Suprapubic skin (tissue), 3 donors: ENCODE measurements around the gene HACD2.

ENCODE experiments used
- CTCF ChIP-seq, 2 donors: fragments of 200-600 bp in 1 of 2; fragments of 450-650 bp in 1 of 2; sonication (generic) in 1 of 2; IDR thresholded peaks; one replicate each; pipeline ENCODE4 v1.5.1; 2016 to 2019; ENCODE audit warnings: antibody characterized with exemption in 2 of 2, mild to moderate bottlenecking in 1 of 2, moderate library complexity in 1 of 2
- EP300 ChIP-seq: sonication (generic); formaldehyde crosslinking; IDR thresholded peaks from one replicate; pipeline ENCODE4 v1.6.1; 2017; ENCODE audit warnings: antibody characterized with exemption

GRCh38 chr3:123446610-123447109 is 138.2 kb downstream of the HACD2 start:
- TF ChIP-seq CTCF (IDR thresholded peaks at IDR 0.05) (no peak), EP300 (no peak)
